ENCODE measurements around the gene MEX3A.
"Not testable (repeated sequence)": the region's sequence is repeated elsewhere in the genome, so short reads cannot be mapped to it uniquely, and the experiment has no call there.

The MEX3A gene

GRCh38 chr1:156118177-156118868 is 36.1 kb upstream of the MEX3A start:
- FAIRE-seq: no peak
- DNase-seq (ENCODE audit: insufficient read length, low spot score): no peak

- DNase-seq (ENCODE audit: insufficient read length, low spot score) (no peak), FAIRE-seq (no peak)
Measured at GRCh38 chr1:156117414-156118176, 35.3 kb upstream of the MEX3A start.

- not testable (repeated sequence) for DNase-seq (ENCODE audit: insufficient read length, low spot score); FAIRE-seq
Measured at GRCh38 chr1:156116731-156117130, 34.5 kb upstream of the MEX3A start.

- DNase-seq (ENCODE audit: insufficient read length, low spot score): no peak
- FAIRE-seq: no peak
Measured at GRCh38 chr1:156115514-156116374, 33.5 kb upstream of the MEX3A start.

- no peak for DNase-seq (ENCODE audit: insufficient read length, low spot score)
- FAIRE-seq: no peak
Measured at GRCh38 chr1:156114919-156115513, 32.8 kb upstream of the MEX3A start.

GRCh38 chr1:156114101-156114918 is 32.0 kb upstream of the MEX3A start, which contains the start of gene LMNA:
LMNA (plus strand) TSS chr1:156114711; CDS start chr1:156114919, 208 bp downstream.
- DNase-seq (ENCODE audit: insufficient read length, low spot score) (peak; percentile 93), FAIRE-seq (peak; percentile 72)

- FAIRE-seq (no peak), DNase-seq (ENCODE audit: insufficient read length, low spot score) (no peak)
Measured at GRCh38 chr1:156113282-156113950, 31.2 kb upstream of the MEX3A start.

- no peak for DNase-seq (ENCODE audit: insufficient read length, low spot score)
- no peak for FAIRE-seq
Measured at GRCh38 chr1:156112276-156113137, 30.2 kb upstream of the MEX3A start.

- FAIRE-seq (no peak), DNase-seq (ENCODE audit: insufficient read length, low spot score) (no peak)
Measured at GRCh38 chr1:156111355-156111962, 29.2 kb upstream of the MEX3A start.

- FAIRE-seq: no peak
- DNase-seq (ENCODE audit: insufficient read length, low spot score): no peak
Measured at GRCh38 chr1:156110252-156110651, 28.0 kb upstream of the MEX3A start.

GRCh38 chr1:156108664-156109241 is 26.5 kb upstream of the MEX3A start:
- no peak for FAIRE-seq

GRCh38 chr1:156108057-156108456 is 25.8 kb upstream of the MEX3A start:
- no peak for FAIRE-seq
- no peak for DNase-seq (ENCODE audit: insufficient read length, low spot score)

More at GRCh38 chr1:156108664-156109241, 26.5 kb upstream of the MEX3A start:
- DNase-seq (ENCODE audit: insufficient read length, low spot score): no peak

GRCh38 chr1:156106624-156107488 is 24.6 kb upstream of the MEX3A start:
- no peak for FAIRE-seq
- DNase-seq (ENCODE audit: insufficient read length, low spot score): no peak

- FAIRE-seq: no peak
- no peak for DNase-seq (ENCODE audit: insufficient read length, low spot score)
Measured at GRCh38 chr1:156104861-156105832, 22.9 kb upstream of the MEX3A start.

- FAIRE-seq: no peak
- no peak for DNase-seq (ENCODE audit: insufficient read length, low spot score)
Measured at GRCh38 chr1:156104065-156104810, 22.0 kb upstream of the MEX3A start.
